ENCODE measurements around the gene LSM14B. TPM values are rescaled to one million over a fixed set of nuclear protein-coding genes. Genes with fewer than 3 reads are reported as not detected.

LSM14B gene
- total RNA-seq, 2 experiments from 2014 or later = 34.5 to 35.7 TPM

DNA sequence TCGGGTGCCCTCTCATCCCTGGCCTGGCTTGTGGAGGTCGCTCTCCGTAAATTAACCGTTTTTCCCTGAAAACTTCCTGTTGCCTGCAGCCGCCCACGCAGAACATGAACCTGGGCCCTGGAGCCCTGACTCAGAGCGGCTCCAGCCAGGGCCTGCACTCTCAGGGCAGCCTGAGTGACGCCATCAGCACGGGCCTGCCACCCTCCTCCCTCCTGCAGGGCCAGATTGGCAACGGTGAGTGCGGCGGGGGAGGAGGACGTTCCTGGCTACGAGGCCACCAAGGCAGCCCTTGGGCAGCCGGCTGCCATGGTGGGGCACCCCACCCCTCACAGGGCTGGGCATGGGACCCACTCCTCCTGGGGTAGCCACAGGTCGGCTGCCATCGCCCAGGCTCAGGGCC is 39.1 kb downstream of the LSM14B start:
- Mint-ChIP-seq H3K36me3 (ENCODE audit: low read depth) (peaks cover 34% of the 10 kb centered on the region), H3K27me3 (no peaks in the 10 kb centered on the region), H3K4me1 (ENCODE audit: low read depth) (no peaks in the 10 kb centered on the region), H3K4me3 (no peak overlapping the region), H3K27ac (no peak overlapping the region), H3K9me3 (no peaks in the 10 kb centered on the region)
- DNase-seq (no peak), ATAC-seq (ENCODE audit: poor library complexity) (no peak)
- H3K4me3 ChIP-seq (ENCODE audit: low read length) = no peak overlapping the region
- no peaks in the 10 kb centered on the region for H3K9me3 ChIP-seq (ENCODE audit: control insufficient read depth in 1 of 2, insufficient read depth in 1 of 2, low read length in 2 of 2)
- peaks cover 56% of the 10 kb centered on the region for H3K36me3 ChIP-seq (ENCODE audit: insufficient read depth, low read length)
- no peaks in the 10 kb centered on the region for H3K27me3 ChIP-seq (ENCODE audit: control insufficient read depth in 1 of 2, insufficient read depth in 2 of 2, low read length in 2 of 2)
- no peak for TF ChIP-seq CTCF (IDR thresholded peaks at IDR 0.05)
- no peak overlapping the region for H3K27ac ChIP-seq (ENCODE audit: low read depth in 1 of 2, low read length in 2 of 2)
- intact Hi-C loops (cut with DNase I, micrococcal nuclease) = no loop called here
- ChIA-PET CTCF (no interaction called here), POLR2A (no interaction called here)
- H3K4me1 ChIP-seq (ENCODE audit: insufficient read depth, low read length) = peaks cover 20% of the 10 kb centered on the region

DNA sequence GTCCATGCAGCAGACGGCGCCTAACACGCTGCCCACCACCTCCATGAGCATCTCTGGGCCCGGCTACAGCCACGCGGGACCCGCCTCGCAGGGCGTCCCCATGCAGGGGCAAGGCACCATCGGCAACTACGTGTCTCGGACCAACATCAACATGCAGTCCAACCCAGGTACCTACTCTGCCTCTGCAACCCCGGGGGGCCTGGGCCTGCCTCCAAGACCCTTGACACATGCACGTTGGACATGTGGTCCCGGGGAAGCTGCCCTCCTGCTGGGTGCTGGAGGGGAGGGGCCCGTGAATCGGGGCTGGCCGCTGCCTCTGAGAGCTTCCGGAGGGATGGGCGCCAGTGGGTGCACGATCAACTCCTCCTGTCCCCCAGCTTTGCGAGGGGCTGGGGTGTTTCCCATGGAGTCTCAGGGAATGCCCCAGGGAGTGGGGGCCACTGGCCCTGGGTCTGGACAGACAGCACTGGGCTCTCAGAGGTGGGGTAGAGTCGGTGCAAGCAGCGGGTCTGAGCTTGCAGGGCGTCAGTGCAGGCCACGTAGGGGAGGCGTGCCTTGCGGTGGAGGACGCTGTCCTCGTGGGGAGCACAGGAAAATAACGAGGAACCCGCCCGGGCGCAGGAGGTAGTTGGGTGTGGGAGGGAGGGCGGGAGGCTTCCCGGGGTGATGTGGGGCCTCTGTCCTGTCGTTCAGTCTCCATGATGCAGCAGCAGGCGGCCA is 40.6 kb downstream of the LSM14B start:
- Histone ChIP-seq H3K27me3 (ENCODE audit: control insufficient read depth in 1 of 2, insufficient read depth in 2 of 2, low read length in 2 of 2) (no peaks in the 10 kb centered on the region), H3K9me3 (ENCODE audit: control insufficient read depth in 1 of 2, insufficient read depth in 1 of 2, low read length in 2 of 2) (no peaks in the 10 kb centered on the region), H3K4me3 (ENCODE audit: low read length) (no peak overlapping the region), H3K27ac (ENCODE audit: low read depth in 1 of 2, low read length in 2 of 2) (no peak overlapping the region), H3K4me1 (ENCODE audit: insufficient read depth, low read length) (peaks cover 12% of the 10 kb centered on the region), H3K36me3 (ENCODE audit: insufficient read depth, low read length) (peaks cover 56% of the 10 kb centered on the region)
- Mint-ChIP-seq H3K4me1 (ENCODE audit: low read depth) (no peaks in the 10 kb centered on the region), H3K9me3 (no peaks in the 10 kb centered on the region), H3K27me3 (no peaks in the 10 kb centered on the region), H3K36me3 (ENCODE audit: low read depth) (peaks cover 34% of the 10 kb centered on the region), H3K27ac (no peak overlapping the region), H3K4me3 (no peak overlapping the region)
- ChIA-PET CTCF (no interaction called here), POLR2A (no interaction called here)
- no peak for TF ChIP-seq CTCF (IDR thresholded peaks at IDR 0.05)
- no peak for DNase-seq
- intact Hi-C loops (cut with DNase I, micrococcal nuclease) = no loop called here
- no peak for ATAC-seq (ENCODE audit: poor library complexity)

DNA sequence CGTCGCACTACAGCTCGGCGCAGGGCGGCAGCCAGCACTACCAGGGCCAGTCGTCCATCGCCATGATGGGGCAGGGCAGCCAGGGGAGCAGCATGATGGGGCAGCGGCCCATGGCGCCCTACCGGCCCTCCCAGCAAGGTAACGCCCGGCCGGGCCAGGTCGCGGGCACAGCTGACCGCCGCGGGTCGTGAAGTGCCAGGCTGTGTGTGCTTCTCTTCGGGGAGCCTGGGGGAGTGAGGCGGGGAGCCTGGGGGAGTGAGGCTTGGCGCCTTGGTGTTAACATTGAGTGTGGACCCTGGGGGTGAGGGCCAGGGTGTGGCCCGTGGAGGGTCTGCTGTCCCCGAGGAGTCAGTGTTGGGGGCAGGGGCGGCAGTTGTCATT is 41.2 kb downstream of the LSM14B start:
- Mint-ChIP-seq H3K4me1 (ENCODE audit: low read depth) (no peaks in the 10 kb centered on the region), H3K4me3 (no peak overlapping the region), H3K27ac (no peak overlapping the region), H3K9me3 (no peaks in the 10 kb centered on the region), H3K27me3 (no peaks in the 10 kb centered on the region), H3K36me3 (ENCODE audit: low read depth) (peaks cover 40% of the 10 kb centered on the region)
- DNase-seq (no peak), ATAC-seq (ENCODE audit: poor library complexity) (no peak)
- H3K27ac ChIP-seq (ENCODE audit: low read depth in 1 of 2, low read length in 2 of 2) = no peak overlapping the region
- no peak overlapping the region for H3K4me3 ChIP-seq (ENCODE audit: low read length)
- CTCF ChIA-PET = no interaction called here
- no peak for TF ChIP-seq CTCF (IDR thresholded peaks at IDR 0.05)
- peaks cover 12% of the 10 kb centered on the region for H3K4me1 ChIP-seq (ENCODE audit: insufficient read depth, low read length)
- H3K9me3 ChIP-seq (ENCODE audit: control insufficient read depth in 1 of 2, insufficient read depth in 1 of 2, low read length in 2 of 2) = no peaks in the 10 kb centered on the region
- H3K27me3 ChIP-seq (ENCODE audit: control insufficient read depth in 1 of 2, insufficient read depth in 2 of 2, low read length in 2 of 2) = no peaks in the 10 kb centered on the region
- POLR2A ChIA-PET = no interaction called here
- H3K36me3 ChIP-seq (ENCODE audit: insufficient read depth, low read length) = peaks cover 59% of the 10 kb centered on the region
- intact Hi-C loops (cut with DNase I, micrococcal nuclease) = no loop called here
